Mesenchymal stem cell (in vitro differentiated cells and primary cell): ENCODE results near the gene SCFD2.
A peak's percentile ranks its signal among the peaks of the same experiment; 100 is the strongest.

Experiments used
- DNase-seq: peaks from one replicate; pipeline ENCODE4 v3.0.0-alpha.2; 2013
- H2AFZ ChIP-seq: one replicate; pipeline ENCODE4 v1.6.1; 2013; ENCODE audit warnings: low read depth, mild to moderate bottlenecking, control low read depth, inconsistent platforms, low read length, moderate library complexity
- H2AK5ac ChIP-seq: 2 replicates; pipeline ENCODE4 v1.6.1; 2013; ENCODE audit warnings: low read length, moderate library complexity, mild to moderate bottlenecking, inconsistent platforms; ENCODE audit not compliant: severe bottlenecking
- H2BK120ac ChIP-seq: one replicate; pipeline ENCODE4 v1.6.1; 2013; ENCODE audit warnings: low read depth, mild to moderate bottlenecking, inconsistent platforms, low read length, moderate library complexity
- H2BK12ac ChIP-seq, 2 experiments: one replicate each; pipeline ENCODE4 v1.6.1; 2013; ENCODE audit warnings: inconsistent platforms in 2 of 2, low read length in 2 of 2, mild to moderate bottlenecking in 2 of 2, moderate library complexity in 2 of 2, control low read depth in 1 of 2
- H2BK15ac ChIP-seq: one replicate; pipeline ENCODE4 v1.6.1; 2013; ENCODE audit warnings: mild to moderate bottlenecking, low read depth, inconsistent platforms; ENCODE audit not compliant: poor library complexity, severe bottlenecking
- H2BK5ac ChIP-seq: 2 replicates; pipeline ENCODE4 v1.6.1; 2013; ENCODE audit warnings: low read depth, mild to moderate bottlenecking, low read length, control low read depth, inconsistent platforms; ENCODE audit not compliant: poor library complexity, severe bottlenecking
- H3K14ac ChIP-seq, 2 experiments: one replicate each; pipeline ENCODE4 v1.6.1; 2013; ENCODE audit warnings: inconsistent platforms in 2 of 2, low read length in 2 of 2, control low read depth in 1 of 2, mild to moderate bottlenecking in 1 of 2, moderate library complexity in 1 of 2
- H3K18ac ChIP-seq, 2 experiments: one replicate each; pipeline ENCODE4 v1.6.1; 2013; ENCODE audit warnings: inconsistent platforms in 2 of 2, low read length in 2 of 2, control low read depth in 1 of 2, low read depth in 1 of 2, mild to moderate bottlenecking in 1 of 2
- H3K23ac ChIP-seq, 2 experiments: one replicate each; pipeline ENCODE4 v1.6.1; 2013; ENCODE audit warnings: inconsistent platforms in 2 of 2, low read length in 2 of 2, mild to moderate bottlenecking in 2 of 2, moderate library complexity in 2 of 2, control low read depth in 1 of 2
- H3K27ac ChIP-seq: 2 replicates; pipeline ENCODE4 v1.5.1; 2013; ENCODE audit warnings: mild to moderate bottlenecking, moderate library complexity, low read length, control low read depth, inconsistent platforms; ENCODE audit not compliant: poor library complexity, severe bottlenecking
- H3K27me3 ChIP-seq, 2 experiments: 2 replicates each; pipeline versions ENCODE4 v1.6.1 to v1.7.0; 2013; ENCODE audit warnings: low read length in 2 of 2, mild to moderate bottlenecking in 2 of 2, moderate library complexity in 2 of 2, control low read depth in 1 of 2, inconsistent platforms in 1 of 2; ENCODE audit not compliant: control insufficient read depth in 1 of 2, insufficient read depth in 1 of 2
- H3K36me3 ChIP-seq, 2 experiments: 2 replicates each; pipeline versions ENCODE4 v1.6.1 to v1.7.0; 2013; ENCODE audit warnings: low read length in 2 of 2, control low read depth in 1 of 2, inconsistent platforms in 1 of 2, low read depth in 1 of 2, mild to moderate bottlenecking in 1 of 2; ENCODE audit not compliant: insufficient read depth in 2 of 2, control insufficient read depth in 1 of 2
- H3K4ac ChIP-seq, 2 experiments: one replicate each; pipeline ENCODE4 v1.6.1; 2013; ENCODE audit warnings: inconsistent platforms in 2 of 2, low read length in 2 of 2, mild to moderate bottlenecking in 2 of 2, moderate library complexity in 2 of 2, control low read depth in 1 of 2, low read depth in 1 of 2
- H3K4me1 ChIP-seq: 2 replicates; pipeline ENCODE4 v1.6.1; 2013; ENCODE audit warnings: low read depth, low read length, control low read depth; ENCODE audit not compliant: control insufficient read depth, insufficient read depth
- H3K4me2 ChIP-seq: 2 replicates; pipeline ENCODE4 v1.6.1; 2013; ENCODE audit warnings: low read length, mild to moderate bottlenecking, inconsistent platforms; ENCODE audit not compliant: poor library complexity, severe bottlenecking
- H3K4me3 ChIP-seq, 2 experiments: 2 replicates each; pipeline versions ENCODE4 v1.5.1 to v1.7.0; 2013; ENCODE audit warnings: low read length in 2 of 2, mild to moderate bottlenecking in 2 of 2, control low read depth in 1 of 2, low read depth in 1 of 2; ENCODE audit not compliant: insufficient read depth in 1 of 2
- H3K79me1 ChIP-seq: replicated peaks from 2 replicates; pipeline ENCODE4 v1.6.1; 2013; ENCODE audit warnings: mild to moderate bottlenecking, control low read depth, low read length, inconsistent platforms; ENCODE audit not compliant: poor library complexity, severe bottlenecking
- H3K9ac ChIP-seq: 2 replicates; pipeline ENCODE4 v1.7.0; 2013; ENCODE audit warnings: mild to moderate bottlenecking, low read length, moderate library complexity
- H3K9me3 ChIP-seq: 2 replicates; pipeline ENCODE4 v1.7.0; 2013; ENCODE audit warnings: mild to moderate bottlenecking, low read length; ENCODE audit not compliant: control insufficient read depth
- H4K8ac ChIP-seq: one replicate; pipeline ENCODE4 v1.6.1; 2013; ENCODE audit warnings: inconsistent platforms, mild to moderate bottlenecking, low read length, moderate library complexity
- H4K91ac ChIP-seq: one replicate; pipeline ENCODE4 v1.6.1; 2013; ENCODE audit warnings: mild to moderate bottlenecking, low read length, inconsistent platforms
- WGBS: methylation state at CpG from one replicate; pipeline ENCODE4 v1.1.7; 2013; ENCODE audit warnings: mixed read lengths; 5-methylcytosine and 5-hydroxymethylcytosine counted together

Gene SCFD2

DNA sequence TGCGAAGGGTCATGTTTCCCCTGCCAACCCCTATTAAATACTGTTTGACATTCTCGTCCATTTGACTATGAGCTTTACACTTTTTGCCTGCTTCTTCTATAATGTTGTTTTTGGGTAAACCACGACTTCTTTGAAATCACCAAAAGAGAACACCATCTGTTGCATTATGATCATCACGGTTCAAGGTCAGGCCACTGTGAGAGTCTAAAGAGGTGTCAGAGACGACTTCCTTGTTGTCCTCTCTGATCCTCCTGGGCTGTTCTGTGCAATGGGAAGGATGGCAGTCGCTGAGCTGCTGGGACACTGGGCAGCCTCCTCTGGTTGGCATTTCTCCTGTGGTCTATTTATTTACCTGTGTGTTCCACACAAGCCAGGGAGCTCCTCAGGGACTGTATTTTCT, 366.2 kb downstream of the SCFD2 start:
- 94% methylated on average over 6 of the region's 6 CpGs for WGBS
- no peak overlapping the region for H3K4ac ChIP-seq

GRCh38 chr4:52998413-52998812, 367.4 kb downstream of the SCFD2 start:
- Histone ChIP-seq H3K27me3 (no peaks in the 10 kb centered on the region), H2BK12ac (no peak overlapping the region), H3K4me1 (peaks cover 2% of the 10 kb centered on the region), H3K9ac (no peak overlapping the region), H3K27ac (no peak overlapping the region), H3K4ac (no peak overlapping the region), H3K14ac (no peak overlapping the region), H3K36me3 (peaks cover 0 to 4% of the 10 kb centered on the region in 2 experiments), H4K91ac (no peak overlapping the region), H3K4me3 (no peak overlapping the region), H2BK15ac (no peak overlapping the region), H2AK5ac (no peak overlapping the region), H2BK120ac (no peak overlapping the region), H3K79me1 (no peaks in the 10 kb centered on the region), H3K18ac (peak overlapping the region in 1 of 2 experiments; percentile 41), H3K4me2 (no peak overlapping the region), H2AFZ (no peak overlapping the region), H2BK5ac (no peak overlapping the region), H4K8ac (no peak overlapping the region), H3K23ac (no peak overlapping the region), H3K9me3 (no peaks in the 10 kb centered on the region)
- WGBS, result no CpG with 5 or more reads among the region's 3 CpGs
- DNase-seq, result no peak

More for the DNA sequence above, 366.2 kb downstream of the SCFD2 start:
- Histone ChIP-seq H3K4me3 (no peak overlapping the region), H2BK12ac (peak overlapping the region in 1 of 2 experiments; percentile 71), H3K9ac (no peak overlapping the region), H3K27ac (no peak overlapping the region), H3K18ac (peak overlapping the region in 1 of 2 experiments; percentile 48), H3K9me3 (no peaks in the 10 kb centered on the region), H3K23ac (no peak overlapping the region), H2BK120ac (no peak overlapping the region), H3K79me1 (no peaks in the 10 kb centered on the region), H4K8ac (no peak overlapping the region), H3K4me2 (no peak overlapping the region), H2BK15ac (no peak overlapping the region), H3K4me1 (peaks cover 2% of the 10 kb centered on the region), H3K27me3 (no peaks in the 10 kb centered on the region), H3K36me3 (peaks cover 0 to 4% of the 10 kb centered on the region in 2 experiments), H3K14ac (no peak overlapping the region), H4K91ac (no peak overlapping the region), H2AFZ (no peak overlapping the region), H2BK5ac (no peak overlapping the region), H2AK5ac (no peak overlapping the region)
- DNase-seq, result no peak

- Histone ChIP-seq H3K9me3 (no peaks in the 10 kb centered on the region), H4K91ac (peak overlapping the region; percentile 14), H3K4me1 (peaks cover 4% of the 10 kb centered on the region), H2BK5ac (no peak overlapping the region), H3K14ac (peak overlapping the region in 1 of 2 experiments; percentile 93), H3K4ac (peak overlapping the region; percentile 5 to 93), H3K18ac (peak overlapping the region; percentile 40 to 80), H2BK120ac (peak overlapping the region; percentile 50), H3K4me2 (no peak overlapping the region), H3K36me3 (peaks cover 0 to 4% of the 10 kb centered on the region in 2 experiments), H3K79me1 (no peaks in the 10 kb centered on the region), H4K8ac (peak overlapping the region; percentile 77), H2BK12ac (peak overlapping the region; percentile 80 to 97), H3K23ac (no peak overlapping the region), H3K4me3 (peak overlapping the region in 1 of 2 experiments; percentile 17), H2AK5ac (no peak overlapping the region), H3K27ac (no peak overlapping the region), H3K27me3 (no peaks in the 10 kb centered on the region), H2BK15ac (no peak overlapping the region), H3K9ac (no peak overlapping the region), H2AFZ (peak overlapping the region; percentile 11)
- DNase-seq, result no peak
- WGBS, result 94% methylated on average over 2 of the region's 3 CpGs
Observed at GRCh38 chr4:52997132-52997416, 368.8 kb downstream of the SCFD2 start.

DNA sequence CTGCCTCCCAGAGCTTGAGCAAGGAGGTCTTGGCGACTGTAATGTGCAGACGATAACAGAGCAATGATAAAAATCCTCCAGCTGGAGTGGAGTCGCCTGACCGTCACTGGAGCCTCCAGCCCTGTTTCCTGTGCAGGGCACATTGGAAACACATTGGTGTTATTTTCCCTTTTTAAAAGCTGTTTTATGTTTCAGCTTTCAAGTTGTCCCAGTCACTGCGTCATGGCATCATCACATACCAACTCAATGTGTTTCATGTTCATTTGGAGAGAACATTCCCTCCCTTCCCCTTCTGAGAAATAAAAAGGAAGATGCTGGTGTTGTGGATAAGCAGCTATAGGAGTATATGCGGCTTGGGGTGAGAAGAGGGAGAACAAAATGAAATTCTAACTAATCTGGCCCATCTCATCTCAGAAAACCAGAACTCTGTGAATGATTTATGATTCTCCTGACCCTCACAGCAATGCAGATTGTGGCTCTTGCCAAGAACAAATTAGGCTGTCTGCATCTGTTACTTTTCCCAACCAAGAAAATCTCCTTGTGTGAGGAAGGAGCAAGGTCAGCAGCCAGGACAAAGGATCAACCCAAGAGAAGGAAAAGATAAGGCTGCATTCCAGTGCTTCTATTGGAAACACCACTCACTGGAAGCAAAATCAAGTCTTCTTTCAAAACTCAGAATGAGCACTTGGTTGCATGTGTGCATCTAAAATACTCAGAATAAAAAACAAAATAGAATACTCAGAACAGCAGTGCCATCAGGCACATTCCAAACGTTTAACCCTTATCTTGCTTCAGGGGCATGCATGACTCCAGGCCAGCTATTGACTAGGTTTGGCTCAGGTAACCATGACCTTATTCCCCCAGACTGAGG, 369.4 kb downstream of the SCFD2 start:
- Histone ChIP-seq H2AK5ac (no peak overlapping the region), H3K9me3 (no peaks in the 10 kb centered on the region), H3K4me2 (no peak overlapping the region), H3K79me1 (no peaks in the 10 kb centered on the region), H3K36me3 (peaks cover 0 to 4% of the 10 kb centered on the region in 2 experiments), H2BK12ac (peak overlapping the region; percentile 80 to 97), H3K18ac (peak overlapping the region; percentile 40 to 80), H4K8ac (peak overlapping the region; percentile 12), H3K4me1 (peaks cover 4% of the 10 kb centered on the region), H2AFZ (no peak overlapping the region), H3K9ac (peak overlapping the region; percentile 35), H3K4ac (peak overlapping the region; percentile 17 to 95), H2BK5ac (no peak overlapping the region), H3K14ac (peak overlapping the region in 1 of 2 experiments; percentile 93), H2BK120ac (peak overlapping the region; percentile 57), H3K27ac (no peak overlapping the region), H3K23ac (no peak overlapping the region), H3K4me3 (peak overlapping the region in 1 of 2 experiments; percentile 17), H3K27me3 (no peaks in the 10 kb centered on the region), H2BK15ac (no peak overlapping the region), H4K91ac (peak overlapping the region; percentile 14)
- DNase-seq, result peak; percentile 92
- 27% methylated on average over 6 of the region's 7 CpGs for WGBS
